HG03097 (cell line): Measurements from ENCODE around the gene CTDP1.

Source experiments
- ATAC-seq: cut with Tn5 transposase; IDR thresholded peaks from one replicate; pipeline ENCODE4 v1.9.1; 2021; ENCODE audit not compliant: unreplicated experiment, low FRiP score

The CTDP1 gene

DNA sequence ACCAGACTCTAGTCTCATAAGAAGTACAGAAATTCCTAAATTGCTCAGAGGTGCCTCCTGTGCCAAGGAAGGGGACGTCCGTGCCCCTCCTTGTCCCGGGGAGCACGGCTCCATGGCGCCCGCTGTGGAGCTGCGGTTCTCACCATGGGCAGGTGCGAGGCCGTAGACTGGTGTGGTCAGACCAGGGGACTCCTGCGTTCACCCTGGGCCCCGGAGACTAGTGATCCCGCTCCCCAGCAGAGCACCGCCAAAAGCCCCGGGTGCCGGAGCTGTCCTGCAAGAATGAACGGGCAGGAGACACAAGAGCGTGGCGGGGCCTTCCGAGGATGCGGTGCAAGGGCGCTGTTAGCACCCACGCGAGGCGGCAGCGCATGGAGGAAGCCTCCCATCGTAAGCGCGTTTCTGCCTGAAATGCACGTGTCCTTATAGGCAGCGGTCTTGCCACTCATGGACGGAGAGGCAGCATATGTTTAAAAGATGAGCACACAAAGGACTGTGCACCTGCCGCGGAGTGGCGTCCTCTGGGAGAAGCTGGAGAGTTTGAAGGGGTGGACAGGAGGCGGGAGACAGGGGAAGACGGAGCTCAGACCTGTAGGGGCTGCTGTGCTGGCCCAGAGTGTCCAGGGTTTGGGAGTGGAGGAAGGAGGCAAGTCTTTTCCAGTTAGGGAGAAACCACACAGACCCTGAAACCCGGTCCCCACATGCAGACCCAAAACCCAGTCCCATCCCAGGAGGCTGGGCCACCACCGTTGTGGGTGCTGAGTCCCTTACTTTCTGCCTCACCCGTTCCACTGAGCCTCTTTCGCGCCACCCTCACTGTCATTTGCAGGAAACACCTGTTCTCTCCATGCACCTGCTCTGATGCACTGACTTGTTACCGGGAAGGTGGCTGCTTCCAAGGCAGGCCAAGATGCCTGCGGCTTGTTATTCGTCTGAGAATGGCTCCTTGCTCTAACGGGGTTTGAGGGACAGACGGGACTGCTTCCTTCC, 110.6 kb downstream of the CTDP1 start:
- no peak for ATAC-seq

GRCh38 chr18:79790996-79791972, 111.7 kb downstream of the CTDP1 start:
- ATAC-seq = no peak

DNA sequence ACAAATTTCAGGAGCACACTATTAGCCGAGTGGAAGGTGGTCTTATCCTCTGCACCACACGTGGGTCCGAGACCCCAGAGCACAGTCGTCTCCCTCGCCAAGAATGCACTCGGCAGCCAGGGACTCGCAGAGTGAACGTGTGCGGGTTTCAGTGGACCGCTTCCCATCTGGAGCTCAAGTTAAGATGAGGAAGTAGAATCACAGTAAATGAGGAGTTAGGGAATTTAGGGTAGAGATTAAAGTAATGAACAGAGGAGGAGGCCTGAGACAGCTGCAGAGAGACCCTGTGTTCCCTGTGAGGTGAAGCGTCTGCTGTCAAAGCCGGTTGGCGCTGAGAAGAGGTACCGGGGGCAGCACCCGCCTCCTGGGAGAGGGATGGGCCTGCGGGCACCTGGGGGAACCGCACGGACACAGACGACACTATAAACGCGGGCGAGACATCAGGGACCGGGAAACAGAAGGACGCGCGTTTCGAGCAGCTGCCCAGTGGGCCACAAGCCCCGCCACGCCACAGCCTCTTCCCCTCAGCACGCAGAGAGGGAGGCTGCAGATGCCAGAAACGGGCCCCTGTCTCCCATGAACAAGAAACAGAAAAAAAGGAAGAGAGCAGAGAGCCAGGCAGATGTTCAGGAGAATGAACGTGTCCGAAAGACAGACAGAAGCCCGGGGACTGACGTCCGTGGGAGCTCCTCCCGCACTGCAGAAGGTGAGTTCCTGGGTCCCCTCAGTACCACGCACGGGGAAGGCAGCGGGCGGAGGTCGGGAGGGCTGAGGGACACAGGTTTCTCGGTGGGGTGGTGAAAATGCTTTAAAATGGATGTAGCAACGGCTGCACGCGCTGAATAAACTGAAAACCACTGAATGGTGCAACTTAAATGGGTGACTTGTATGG, 112.7 kb downstream of the CTDP1 start:
- ATAC-seq = no peak

- ATAC-seq = no peak
Observed at GRCh38 chr18:79792988-79793355, 113.4 kb downstream of the CTDP1 start.

GRCh38 chr18:79794846-79795245, 115.2 kb downstream of the CTDP1 start:
- ATAC-seq = no peak

DNA sequence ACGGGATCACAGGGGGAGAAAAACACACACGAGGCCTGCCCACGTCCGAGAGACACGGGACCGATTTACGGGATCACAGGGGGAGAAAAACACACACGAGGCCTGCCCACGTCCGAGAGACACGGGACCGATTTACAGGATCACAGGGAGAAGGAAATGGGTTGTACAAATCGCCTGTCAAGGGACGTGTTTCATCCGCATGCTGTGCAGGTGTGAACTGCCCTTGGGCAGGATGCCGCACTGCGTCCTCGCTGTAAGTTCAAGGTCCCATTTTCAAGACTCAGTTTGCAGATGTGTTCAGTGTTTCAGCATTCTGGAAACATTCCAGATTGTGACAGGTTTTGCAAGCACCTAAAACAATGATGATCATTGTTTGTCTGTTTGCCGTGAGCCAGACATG, 115.8 kb downstream of the CTDP1 start:
- no peak for ATAC-seq

DNA sequence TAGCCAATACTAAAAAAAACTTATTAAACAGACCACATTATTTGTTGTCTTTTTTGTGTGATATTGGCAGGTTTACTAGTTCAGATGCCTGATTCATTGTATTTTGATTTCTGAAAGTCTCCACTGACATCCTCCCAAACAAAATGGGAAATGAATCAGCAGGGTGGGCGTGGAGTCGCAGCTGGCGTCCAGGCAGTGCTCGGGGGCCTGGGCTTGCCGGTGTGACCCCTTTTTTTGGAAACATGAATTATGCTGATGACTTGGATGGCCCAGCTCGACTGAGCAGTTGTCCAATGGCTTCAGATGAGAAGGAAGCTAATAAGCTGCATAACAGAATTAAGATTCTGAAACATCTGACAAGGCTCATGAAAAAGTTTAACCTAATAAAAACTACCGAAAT, 116.4 kb downstream of the CTDP1 start:
- no peak for ATAC-seq

DNA sequence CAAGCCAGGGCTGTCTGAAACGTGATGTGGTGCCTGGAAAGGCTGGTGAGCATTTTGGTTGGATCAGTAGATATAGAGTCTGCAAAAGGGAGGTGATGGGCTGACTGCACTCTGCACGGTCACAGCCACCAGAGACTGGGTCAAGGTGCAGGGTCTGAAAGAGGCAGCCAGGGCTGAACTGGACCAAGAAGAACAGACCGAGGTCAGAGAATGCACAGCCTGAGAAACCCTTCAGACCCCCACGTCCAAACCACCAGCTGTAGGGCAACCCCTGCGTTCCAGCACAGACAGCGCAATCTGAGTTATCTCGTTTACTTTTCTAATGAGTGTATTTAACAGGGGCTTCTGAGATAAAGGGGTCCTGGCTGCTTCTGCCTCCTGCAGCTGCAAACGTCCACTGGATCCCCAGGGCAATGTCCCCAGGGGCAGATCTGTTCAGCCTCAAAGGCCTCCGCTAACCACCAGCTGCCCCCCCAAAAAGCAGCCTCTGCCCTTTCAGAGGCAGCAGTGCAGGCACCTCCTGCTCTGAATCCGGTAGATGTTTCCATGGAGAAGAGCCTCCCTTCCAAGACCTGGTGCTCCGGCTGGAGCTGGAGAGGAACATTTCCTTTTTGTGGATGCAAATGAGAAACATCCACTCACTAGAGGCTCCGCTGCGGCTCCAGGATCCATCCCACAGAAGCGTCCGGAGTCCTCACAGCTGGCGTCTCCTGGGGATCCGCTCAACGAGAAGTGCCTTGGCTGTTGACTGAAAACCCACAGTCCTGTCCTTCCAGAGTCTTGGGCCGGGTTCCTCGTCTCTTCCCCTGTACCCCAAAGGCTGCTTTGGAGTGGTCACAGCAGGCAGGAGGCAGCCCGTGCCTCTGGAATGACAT, 117.2 kb downstream of the CTDP1 start:
- ATAC-seq = no peak

DNA sequence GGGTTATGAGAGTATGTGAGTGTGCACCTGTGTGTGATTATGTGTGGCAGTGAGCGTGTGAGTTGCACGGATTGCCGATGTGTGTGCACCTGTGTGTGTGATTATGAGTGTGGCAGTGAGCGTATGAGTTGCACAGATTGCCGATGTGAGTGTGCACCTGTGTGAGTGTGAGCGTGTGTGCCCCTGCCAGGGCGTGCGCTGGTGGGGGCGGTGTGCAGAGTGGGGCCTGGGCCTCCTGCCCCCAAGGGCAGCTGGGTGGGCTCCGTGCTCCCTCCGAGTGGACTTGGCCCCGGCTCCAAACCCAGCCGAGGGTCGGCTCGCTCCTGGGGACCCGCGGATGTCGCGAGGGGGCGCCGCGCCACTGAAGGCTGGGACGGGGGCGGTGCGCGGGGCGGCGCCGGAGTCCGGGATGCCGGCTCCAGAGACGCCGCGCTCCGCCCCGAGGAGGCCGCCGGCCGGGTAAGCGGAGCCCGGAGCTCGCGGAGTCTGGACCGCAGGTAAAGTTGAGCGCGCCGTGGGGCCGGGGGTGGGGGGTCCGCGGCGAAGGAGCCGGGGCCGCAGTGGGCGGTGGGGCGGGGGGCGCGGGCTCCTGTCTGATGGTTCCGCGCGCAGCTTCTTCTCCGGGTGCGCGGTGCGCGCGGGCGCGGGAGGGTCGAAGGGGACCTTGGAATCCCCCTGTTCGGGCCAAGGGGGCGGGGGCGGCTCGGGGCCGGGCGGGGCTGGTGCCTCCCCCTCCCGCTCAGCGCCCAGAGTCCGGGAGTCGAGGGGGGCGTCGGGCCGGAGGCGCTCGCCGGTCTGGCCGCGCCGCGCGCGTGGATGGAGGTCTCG, 118.1 kb downstream of the CTDP1 start, which contains the start of gene KCNG2:
TSS of gene KCNG2 (plus strand) at position 421 of the 828 bp plus-strand sequence. CDS start 65,730 bp downstream, outside the sequence.
- ATAC-seq = no peak

GRCh38 chr18:79798346-79798998, 118.9 kb downstream of the CTDP1 start:
- ATAC-seq = no peak

- ATAC-seq = no peak
Observed at GRCh38 chr18:79798999-79799370, 119.4 kb downstream of the CTDP1 start.

GRCh38 chr18:79799619-79800370, 120.2 kb downstream of the CTDP1 start:
- ATAC-seq = no peak

- no peak for ATAC-seq
Observed at GRCh38 chr18:79800371-79801180, 121.0 kb downstream of the CTDP1 start.

- ATAC-seq = no peak
Observed at GRCh38 chr18:79801217-79801616, 121.6 kb downstream of the CTDP1 start.

DNA sequence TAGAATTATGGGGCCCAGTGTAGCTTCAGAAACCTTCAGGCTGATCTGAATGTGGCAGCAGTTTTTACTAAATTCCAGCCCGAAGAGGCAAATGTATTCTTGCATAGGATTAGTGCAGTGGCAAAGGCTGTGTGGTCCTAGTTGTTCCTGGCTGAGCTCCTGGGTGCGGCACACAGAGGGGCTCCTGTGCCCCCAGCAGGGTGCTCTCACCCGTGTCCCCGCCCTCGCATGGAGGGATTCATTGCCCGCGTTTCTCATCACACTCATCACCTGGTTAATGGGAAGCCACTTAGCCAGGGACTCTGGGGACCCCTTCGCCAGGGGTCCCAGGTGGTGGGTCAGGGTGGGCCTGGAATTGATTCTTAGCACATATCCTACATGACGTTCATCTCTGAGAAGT, 122.0 kb downstream of the CTDP1 start:
- ATAC-seq = no peak

- no peak for ATAC-seq
Observed at GRCh38 chr18:79802298-79802697, 122.7 kb downstream of the CTDP1 start.
